SH-SY5Y (cell line): ENCODE measurements around the gene SLC38A5.

Experiments used
- GATA2 ChIP-seq: IDR thresholded peaks from 2 replicates; pipeline ENCODE4 v1.6.1; 2011; ENCODE audit warnings: mild to moderate bottlenecking, low read depth, low read length
- GATA3 ChIP-seq: IDR thresholded peaks from 2 replicates; pipeline ENCODE4 v1.6.1; 2011; ENCODE audit warnings: low read depth, mild to moderate bottlenecking, low read length, moderate library complexity

- TF ChIP-seq GATA2 (no peak), GATA3 (no peak)
These were observed 3.0 kb upstream of the SLC38A5 start for GRCh38 chrX:48472851-48473703.
